Fibroblast of villous mesenchyme (primary cell): ENCODE measurements around the gene IL10. TPM values are rescaled to one million over a fixed set of nuclear protein-coding genes. Genes with fewer than 3 reads are reported as not detected.

Experiments used
- DNase-seq: peaks from one replicate; pipeline ENCODE4 v3.0.0-alpha.2; 2010; ENCODE audit warnings: low read depth
- H3K4me3 ChIP-seq: 2 replicates; pipeline ENCODE4 v1.5.1; 2011; ENCODE audit warnings: low read depth, mild to moderate bottlenecking, low read length
- total RNA-seq: library from RNA; depleted of rRNA; stranded (reverse); fragments of >200 nt; gene quantifications from 2 replicates; pipeline ENCODE4 v1.2.3, GENCODE V29; 2012
- TF ChIP-seq, protein P1 (sequence below): IDR thresholded peaks from 2 replicates; pipeline ENCODE4 v1.5.1; 2012; ENCODE audit warnings: low read depth, mild to moderate bottlenecking, low read length; ENCODE audit not compliant: insufficient read depth

Gene IL10
- total RNA-seq, 1 donor, result not detected

DNA sequence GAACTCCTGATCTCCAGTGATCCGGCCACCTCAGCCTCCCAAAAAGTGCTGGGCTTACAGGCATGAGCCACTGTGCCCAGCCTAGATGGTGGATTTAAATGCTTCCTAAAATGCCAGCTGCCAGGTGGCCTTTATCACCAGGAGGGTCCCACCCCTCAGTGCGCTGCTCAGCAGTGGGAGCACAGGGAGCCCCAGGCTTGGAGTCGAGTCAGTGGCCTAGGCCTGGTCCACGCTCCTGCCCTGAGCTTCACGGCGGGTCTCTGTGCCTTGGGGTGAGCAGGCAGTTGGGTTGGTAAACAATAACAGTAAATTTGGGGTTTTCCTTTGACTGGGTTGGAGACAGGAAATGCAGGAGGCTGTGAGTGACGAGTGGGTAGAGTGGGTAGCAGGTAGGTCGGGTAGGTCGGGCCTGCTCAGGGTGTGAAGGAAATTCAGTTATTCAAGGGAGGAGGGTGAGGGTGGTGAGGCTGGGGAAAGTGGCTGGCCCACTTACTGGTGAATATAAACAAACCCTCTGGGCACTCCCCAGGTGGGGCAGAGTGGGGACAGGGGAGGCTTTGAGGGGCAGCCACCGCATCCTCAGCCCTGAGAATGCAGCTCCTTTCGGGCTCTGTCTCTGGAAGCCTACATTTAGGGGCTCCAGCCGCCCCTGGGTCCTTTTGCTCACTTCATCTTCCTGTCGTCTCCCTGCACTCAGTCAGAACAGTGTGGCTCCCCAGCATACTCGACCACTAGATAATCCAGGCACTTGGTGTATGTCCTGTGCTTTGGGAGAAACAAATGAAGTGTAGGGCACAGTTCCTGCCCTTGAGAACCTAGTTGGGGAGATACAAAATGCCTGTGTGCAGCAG is 35.2 kb downstream of the IL10 start:
- no peak overlapping the region for H3K4me3 ChIP-seq

DNA sequence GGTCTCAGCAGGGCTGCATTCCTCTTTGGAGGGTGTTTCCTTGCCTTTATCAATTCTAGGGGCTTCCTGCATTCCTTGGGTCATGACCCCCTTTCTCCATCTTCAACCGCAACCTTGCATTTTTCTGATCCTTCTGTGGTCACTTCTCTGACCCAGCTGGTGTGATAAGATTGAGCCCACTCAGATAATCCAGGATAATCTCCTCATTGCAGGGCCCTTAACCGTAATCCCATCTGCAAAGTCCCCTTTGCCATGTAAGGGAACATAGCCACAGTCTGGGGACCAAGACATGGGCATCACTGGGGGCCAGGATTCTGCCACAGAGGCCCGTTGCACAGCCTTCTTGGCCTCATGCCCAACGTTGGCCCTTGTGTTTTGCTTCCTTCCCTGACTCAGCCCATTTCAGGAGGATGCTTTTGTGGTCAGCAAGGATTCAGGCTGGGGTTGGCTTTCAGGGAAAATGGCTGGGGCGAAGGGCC is 36.7 kb downstream of the IL10 start:
- TF ChIP-seq, protein P1, sequence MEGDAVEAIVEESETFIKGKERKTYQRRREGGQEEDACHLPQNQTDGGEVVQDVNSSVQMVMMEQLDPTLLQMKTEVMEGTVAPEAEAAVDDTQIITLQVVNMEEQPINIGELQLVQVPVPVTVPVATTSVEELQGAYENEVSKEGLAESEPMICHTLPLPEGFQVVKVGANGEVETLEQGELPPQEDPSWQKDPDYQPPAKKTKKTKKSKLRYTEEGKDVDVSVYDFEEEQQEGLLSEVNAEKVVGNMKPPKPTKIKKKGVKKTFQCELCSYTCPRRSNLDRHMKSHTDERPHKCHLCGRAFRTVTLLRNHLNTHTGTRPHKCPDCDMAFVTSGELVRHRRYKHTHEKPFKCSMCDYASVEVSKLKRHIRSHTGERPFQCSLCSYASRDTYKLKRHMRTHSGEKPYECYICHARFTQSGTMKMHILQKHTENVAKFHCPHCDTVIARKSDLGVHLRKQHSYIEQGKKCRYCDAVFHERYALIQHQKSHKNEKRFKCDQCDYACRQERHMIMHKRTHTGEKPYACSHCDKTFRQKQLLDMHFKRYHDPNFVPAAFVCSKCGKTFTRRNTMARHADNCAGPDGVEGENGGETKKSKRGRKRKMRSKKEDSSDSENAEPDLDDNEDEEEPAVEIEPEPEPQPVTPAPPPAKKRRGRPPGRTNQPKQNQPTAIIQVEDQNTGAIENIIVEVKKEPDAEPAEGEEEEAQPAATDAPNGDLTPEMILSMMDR, result no peak
- DNase-seq, result peak; percentile 86

More for the DNA sequence above, 35.2 kb downstream of the IL10 start:
- TF ChIP-seq, protein P1, result no peak
- no peak for DNase-seq

DNA sequence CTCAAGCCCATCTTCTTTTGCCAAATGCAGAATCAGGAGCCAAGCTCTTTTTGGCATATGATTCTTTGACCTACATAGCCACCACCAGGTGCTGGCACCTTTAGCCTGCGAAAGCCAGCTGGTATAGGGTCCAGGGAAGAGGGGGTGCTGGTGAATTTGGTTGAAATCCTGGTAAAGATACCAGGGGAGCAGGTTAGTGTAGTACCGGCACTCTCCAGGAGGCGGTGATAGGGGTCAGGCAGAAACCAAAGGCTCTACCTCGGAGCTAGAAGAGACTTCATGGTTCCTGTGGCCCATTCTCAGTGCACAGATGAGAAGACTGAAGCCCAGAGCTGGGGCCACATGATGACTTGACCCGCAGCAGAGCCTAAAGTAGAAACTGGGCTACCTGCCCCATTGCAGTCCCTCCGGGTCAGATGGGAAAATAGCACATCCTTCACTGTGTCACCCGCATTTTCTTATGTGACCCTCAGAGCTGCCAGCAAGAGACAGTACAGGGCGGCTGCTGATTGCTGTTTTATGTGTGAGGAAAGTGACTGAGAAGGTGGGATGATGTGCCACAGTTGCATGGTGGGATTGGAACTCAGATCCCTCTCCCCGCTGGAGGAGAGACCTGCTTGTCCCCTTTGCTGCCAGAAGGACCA is 37.7 kb downstream of the IL10 start:
- peak; percentile 34 for DNase-seq
- H3K4me3 ChIP-seq, result no peak overlapping the region

More for the DNA sequence above, 36.7 kb downstream of the IL10 start:
- no peak overlapping the region for H3K4me3 ChIP-seq

DNA sequence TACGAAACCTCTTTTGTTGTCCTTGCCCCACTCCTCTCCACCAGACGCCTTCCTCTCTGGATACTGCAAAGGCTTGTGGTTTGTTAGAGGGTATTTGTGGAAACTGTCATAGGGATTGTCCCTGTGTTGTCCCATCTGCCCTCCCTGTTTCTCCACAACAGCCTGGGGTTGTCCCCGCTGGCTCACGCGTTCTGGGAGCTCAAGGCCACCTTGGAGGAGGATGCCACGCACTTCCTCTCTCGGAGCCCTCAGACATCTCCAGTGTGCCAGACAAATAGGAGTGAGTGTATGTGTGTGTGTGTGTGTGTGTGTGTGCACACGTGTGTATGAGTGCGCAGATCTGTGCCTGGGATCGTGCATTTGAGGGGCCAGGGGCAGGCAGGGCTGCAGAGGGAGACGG is 39.3 kb downstream of the IL10 start:
- TF ChIP-seq, protein P1, result no peak
- no peak overlapping the region for H3K4me3 ChIP-seq
- no peak for DNase-seq

More for the DNA sequence above, 37.7 kb downstream of the IL10 start:
- TF ChIP-seq, protein P1, result peak; percentile 82

DNA sequence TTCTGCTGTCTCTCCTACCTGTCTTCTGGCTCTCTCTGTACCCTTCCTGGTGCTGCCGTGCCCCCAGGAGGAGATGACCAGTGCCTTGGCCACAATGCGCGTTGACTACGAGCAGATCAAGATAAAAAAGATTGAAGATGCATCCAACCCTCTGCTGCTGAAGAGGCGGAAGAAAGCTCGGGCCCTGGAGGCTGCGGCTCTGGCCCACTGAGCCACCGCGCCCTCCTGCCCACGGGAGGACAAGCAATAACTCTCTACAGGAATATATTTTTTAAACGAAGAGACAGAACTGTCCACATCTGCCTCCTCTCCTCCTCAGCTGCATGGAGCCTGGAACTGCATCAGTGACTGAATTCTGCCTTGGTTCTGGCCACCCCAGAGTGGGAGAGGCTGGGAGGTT is 39.8 kb downstream of the IL10 start:
- DNase-seq, result no peak

DNA sequence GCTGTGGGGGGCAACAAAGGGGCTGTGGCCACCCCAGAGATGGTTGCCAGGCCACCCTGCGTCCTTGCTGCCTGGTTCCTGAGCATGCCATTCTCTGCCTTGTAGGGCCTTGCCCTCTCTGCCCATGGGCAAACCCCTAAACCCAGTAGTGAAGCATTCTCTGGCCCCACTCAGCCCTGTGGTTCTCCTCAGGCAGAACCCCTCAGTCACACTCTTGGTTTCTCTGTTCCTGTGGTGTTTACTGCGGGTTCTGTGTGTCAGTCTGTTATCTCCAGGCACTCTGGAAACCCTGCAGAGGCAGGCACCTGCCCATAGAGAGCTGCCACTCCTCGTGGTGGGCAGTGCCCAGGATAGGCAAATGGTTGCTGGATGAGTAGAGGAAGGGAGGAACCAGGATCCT is 42.8 kb downstream of the IL10 start:
- H3K4me3 ChIP-seq, result no peak overlapping the region
- no peak for DNase-seq
- TF ChIP-seq, protein P1, result no peak

More for the DNA sequence above, 39.8 kb downstream of the IL10 start:
- TF ChIP-seq, protein P1, result no peak
- no peak overlapping the region for H3K4me3 ChIP-seq
